Loucy (cell line): ENCODE data around the gene NAB2.

ENCODE experiments used
- EZH2phosphoT487 ChIP-seq: fragments of 200-600 bp; IDR thresholded peaks from 2 replicates; pipeline ENCODE4 v1.6.1; 2018; ENCODE audit warnings: antibody characterized with exemption, mild to moderate bottlenecking, moderate library complexity, borderline replicate concordance
- TF ChIP-seq, protein P1 (sequence below): fragments of 200-600 bp; sonication (generic); conservative IDR thresholded peaks from 2 replicates; pipeline ENCODE4 v1.5.1; 2014; ENCODE audit warnings: mild to moderate bottlenecking, antibody characterized with exemption, low read length

DNA sequence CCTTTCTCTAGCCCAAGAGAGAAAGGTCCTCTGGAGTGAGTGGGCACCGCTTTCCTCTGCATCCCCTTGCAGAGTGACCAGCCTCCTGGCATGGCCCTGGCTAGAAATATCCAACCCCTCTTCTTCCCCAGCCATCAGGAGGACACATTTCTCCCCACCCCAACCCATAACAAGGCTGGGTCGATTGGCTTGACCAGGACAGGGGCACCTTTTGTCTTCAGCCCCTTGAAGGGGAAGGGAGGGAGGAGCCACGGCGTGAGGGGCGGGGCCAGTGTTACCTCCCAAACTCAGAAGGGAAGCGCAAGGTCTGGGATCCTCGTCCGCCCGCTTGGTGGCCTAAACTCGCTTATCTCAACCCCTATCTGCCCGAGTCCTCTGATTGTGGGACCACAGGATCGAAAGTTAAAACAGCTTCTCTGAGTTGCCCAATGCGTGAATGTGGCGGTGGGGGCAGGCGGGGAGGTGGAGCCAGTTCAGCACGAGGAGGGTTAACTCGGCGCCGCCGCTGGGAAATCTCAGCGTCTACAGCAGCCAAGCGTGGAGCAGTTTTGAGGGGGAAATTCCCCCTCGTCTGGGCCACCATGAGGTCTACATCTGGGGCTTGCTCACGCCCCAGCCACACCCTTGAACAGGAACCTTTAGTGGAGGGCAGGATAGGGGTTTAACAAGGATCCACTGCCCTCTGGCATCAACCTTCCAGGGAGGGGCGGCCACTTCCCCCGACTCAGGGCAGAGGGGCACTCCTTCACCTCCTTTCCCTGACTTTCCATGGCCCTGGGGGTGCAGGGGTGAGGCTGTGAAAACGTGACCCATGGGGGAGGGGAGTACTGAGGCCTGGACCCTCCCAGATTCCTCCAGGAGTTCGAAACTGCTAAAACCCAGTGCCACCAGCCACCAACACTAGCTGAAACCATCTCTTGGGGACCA, 21.5 kb downstream of the NAB2 start:
- TF ChIP-seq, protein P1, sequence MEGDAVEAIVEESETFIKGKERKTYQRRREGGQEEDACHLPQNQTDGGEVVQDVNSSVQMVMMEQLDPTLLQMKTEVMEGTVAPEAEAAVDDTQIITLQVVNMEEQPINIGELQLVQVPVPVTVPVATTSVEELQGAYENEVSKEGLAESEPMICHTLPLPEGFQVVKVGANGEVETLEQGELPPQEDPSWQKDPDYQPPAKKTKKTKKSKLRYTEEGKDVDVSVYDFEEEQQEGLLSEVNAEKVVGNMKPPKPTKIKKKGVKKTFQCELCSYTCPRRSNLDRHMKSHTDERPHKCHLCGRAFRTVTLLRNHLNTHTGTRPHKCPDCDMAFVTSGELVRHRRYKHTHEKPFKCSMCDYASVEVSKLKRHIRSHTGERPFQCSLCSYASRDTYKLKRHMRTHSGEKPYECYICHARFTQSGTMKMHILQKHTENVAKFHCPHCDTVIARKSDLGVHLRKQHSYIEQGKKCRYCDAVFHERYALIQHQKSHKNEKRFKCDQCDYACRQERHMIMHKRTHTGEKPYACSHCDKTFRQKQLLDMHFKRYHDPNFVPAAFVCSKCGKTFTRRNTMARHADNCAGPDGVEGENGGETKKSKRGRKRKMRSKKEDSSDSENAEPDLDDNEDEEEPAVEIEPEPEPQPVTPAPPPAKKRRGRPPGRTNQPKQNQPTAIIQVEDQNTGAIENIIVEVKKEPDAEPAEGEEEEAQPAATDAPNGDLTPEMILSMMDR = no peak
- no peak for TF ChIP-seq EZH2phosphoT487
